ENCODE results near the gene CNPY1. TPM values are rescaled to one million over a fixed set of nuclear protein-coding genes. Genes with fewer than 3 reads are reported as not detected.

Gene CNPY1
- total RNA-seq, 1 experiment from 2014 or later: not detected

- H3K23me2 ChIP-seq (ENCODE audit: insufficient read length, low read depth, low read length, poor library complexity, severe bottlenecking): peaks cover 6% of the 10 kb centered on the region
- peaks cover 4% of the 10 kb centered on the region; the same call in 1 of the 2 replicates for H3K27me3 ChIP-seq (ENCODE audit: insufficient read depth, low read length)
- no peak overlapping the region for H3K9ac ChIP-seq (ENCODE audit: extremely low read depth, insufficient read length, low read length)
- H4K5ac ChIP-seq (ENCODE audit: insufficient read length, low read depth, low read length): no peak overlapping the region
- Mint-ChIP-seq H3K27ac (no peak overlapping the region), H3K4me1 (peaks cover 24 to 29% of the 10 kb centered on the region in 2 experiments), H3K9me3 (peaks cover 0 to 2% of the 10 kb centered on the region in 2 experiments; a peak in 3 of 5 replicates), H3K4me3 (no peak overlapping the region), H3K27me3 (ENCODE audit: low read depth) (peaks cover 98% of the 10 kb centered on the region), H3K36me3 (ENCODE audit: insufficient read depth in 1 of 3, low read depth in 3 of 3) (no peaks in the 10 kb centered on the region; a peak in 2 of 7 replicates)
- H3T11ph ChIP-seq (ENCODE audit: low read length): no peak overlapping the region
- no peaks in the 10 kb centered on the region for H3K9me3 ChIP-seq (ENCODE audit: control insufficient read depth, low read depth, low read length)
- H2BK120ac ChIP-seq (ENCODE audit: low read depth, low read length, poor library complexity, severe bottlenecking): no peak overlapping the region
- DNase-seq: no peak
- no peak overlapping the region for H4K91ac ChIP-seq (ENCODE audit: insufficient read length, low read depth, low read length)
- no peak overlapping the region for H3K4ac ChIP-seq (ENCODE audit: low read depth, low read length)
- H2AK5ac ChIP-seq (ENCODE audit: insufficient read length, low read length): no peak overlapping the region
- H2BK12ac ChIP-seq (ENCODE audit: insufficient read length, low read depth, low read length): no peak overlapping the region
- no peak overlapping the region for H3K14ac ChIP-seq (ENCODE audit: insufficient read depth, low read length)
- H3K79me2 ChIP-seq (ENCODE audit: insufficient read depth, low read length): no peaks in the 10 kb centered on the region
- H2BK15ac ChIP-seq (ENCODE audit: low read depth, low read length): no peak overlapping the region
- H3K18ac ChIP-seq (ENCODE audit: insufficient read length, low read depth, low read length): no peak overlapping the region
- no peak overlapping the region for H3K4me2 ChIP-seq (ENCODE audit: insufficient read depth, insufficient read length, low read length)
- no peak for TF ChIP-seq CTCF (conservative IDR thresholded peaks at IDR 0.05)
- H2BK20ac ChIP-seq (ENCODE audit: low read depth, low read length, poor library complexity, severe bottlenecking): no peak overlapping the region
- no peaks in the 10 kb centered on the region for H3K79me1 ChIP-seq (ENCODE audit: insufficient read depth, low read depth, low read length, poor library complexity, severe bottlenecking)
- no peaks in the 10 kb centered on the region; the same call in 1 of the 2 replicates for H3K4me1 ChIP-seq (ENCODE audit: insufficient read depth, low read length)
- H2AFZ ChIP-seq (ENCODE audit: low read length): no peak overlapping the region
- WGBS (ENCODE audit: extremely low coverage, insufficient read length, low lambda C conversion rate): no CpG with 5 or more reads among the region's 11 CpGs
- no peak overlapping the region for H4K8ac ChIP-seq (replicated peaks; ENCODE audit: insufficient read length, low read depth, low read length)
- no peak overlapping the region for H3K23ac ChIP-seq (ENCODE audit: insufficient read length, low read depth, low read length)
- no peak overlapping the region for H2BK5ac ChIP-seq (ENCODE audit: insufficient read length, low read length)
- no peaks in the 10 kb centered on the region for H4K20me1 ChIP-seq (ENCODE audit: control insufficient read depth, insufficient read depth, insufficient read length)
- no peak overlapping the region for H3K56ac ChIP-seq (ENCODE audit: insufficient read length, low read depth, low read length)
- no peak overlapping the region for H3K27ac ChIP-seq (ENCODE audit: insufficient read length, low read depth, low read length)
These were observed 54.5 kb downstream of the CNPY1 start for GRCh38 chr7:155491812-155492211.

Data from H9 (cell line).